Hepatocyte (in vitro differentiated cells): ENCODE results near the gene FMN1.

Source experiments
- CTCF ChIP-seq: fragments of 200-600 bp; sonication (generic); IDR thresholded peaks from 2 replicates; pipeline ENCODE4 v1.5.1; 2016; ENCODE audit warnings: antibody characterized with exemption, mild to moderate bottlenecking; ENCODE audit not compliant: poor library complexity
- EZH2 ChIP-seq: fragments of 200-600 bp; sonication (generic); IDR thresholded peaks from 2 replicates; pipeline ENCODE4 v1.6.1; 2016; ENCODE audit warnings: antibody characterized with exemption, mild to moderate bottlenecking, borderline replicate concordance
- EZH2phosphoT487 ChIP-seq: fragments of 200-600 bp; sonication (generic); IDR thresholded peaks from one replicate; pipeline ENCODE4 v1.6.1; 2018; ENCODE audit warnings: antibody characterized with exemption, mild to moderate bottlenecking, low read depth, moderate library complexity; ENCODE audit not compliant: unreplicated experiment, severe bottlenecking

GRCh38 chr15:32763295-32763694 is 431.2 kb downstream of the FMN1 start:
- no peak for TF ChIP-seq CTCF
- no peak for TF ChIP-seq EZH2phosphoT487
- no peak for TF ChIP-seq EZH2
